ENCODE results near the gene ADCY7. TPM values are rescaled to one million over a fixed set of nuclear protein-coding genes. Genes with fewer than 3 reads are reported as not detected.

Gene ADCY7
- total and polyA plus RNA-seq, 9 of the 15 experiments (the other 6 are each of a cell fraction or from before 2014, with no cell fraction given), result 2.3 to 108 (median 28.6) TPM

GRCh38 chr16:50338371-50339231, 72.2 kb downstream of the ADCY7 start (continued):
- TF ChIP-seq MGA (IDR thresholded peaks at IDR 0.05) (no peak), SETDB1 (IDR thresholded peaks at IDR 0.05; ENCODE audit: low read length) (no peak), RHOXF2B (CRISPR knock-in tag; conservative IDR thresholded peaks at IDR 0.05) (no peak), MITF (IDR thresholded peaks at IDR 0.05) (no peak), ZNF764 (CRISPR knock-in tag; IDR thresholded peaks at IDR 0.05; ENCODE audit: low read depth) (no peak), EHMT2 (IDR thresholded peaks at IDR 0.05) (no peak), HCFC1 (IDR thresholded peaks at IDR 0.05; ENCODE audit: low read depth, low read length) (no peak), USF1 (CRISPR knock-in tag; IDR thresholded peaks at IDR 0.05) (no peak), FOXA3 (CRISPR knock-in tag; conservative IDR thresholded peaks at IDR 0.05 in 1 of 2, IDR thresholded peaks at IDR 0.05 in 1 of 2) (no peak), ZNF311 (CRISPR knock-in tag; IDR thresholded peaks at IDR 0.05) (no peak), BHLHE40 (IDR thresholded peaks at IDR 0.05; ENCODE audit: low read length) (no peak)
